ENCODE results near the gene LRRC10B.

LRRC10B gene

GRCh38 chr11:61547246-61547645 is 38.7 kb downstream of the LRRC10B start:
- TF ChIP-seq EZH2phosphoT487 (IDR thresholded peaks at IDR 0.05; ENCODE audit: low read depth): no peak
- TF ChIP-seq, protein P1, sequence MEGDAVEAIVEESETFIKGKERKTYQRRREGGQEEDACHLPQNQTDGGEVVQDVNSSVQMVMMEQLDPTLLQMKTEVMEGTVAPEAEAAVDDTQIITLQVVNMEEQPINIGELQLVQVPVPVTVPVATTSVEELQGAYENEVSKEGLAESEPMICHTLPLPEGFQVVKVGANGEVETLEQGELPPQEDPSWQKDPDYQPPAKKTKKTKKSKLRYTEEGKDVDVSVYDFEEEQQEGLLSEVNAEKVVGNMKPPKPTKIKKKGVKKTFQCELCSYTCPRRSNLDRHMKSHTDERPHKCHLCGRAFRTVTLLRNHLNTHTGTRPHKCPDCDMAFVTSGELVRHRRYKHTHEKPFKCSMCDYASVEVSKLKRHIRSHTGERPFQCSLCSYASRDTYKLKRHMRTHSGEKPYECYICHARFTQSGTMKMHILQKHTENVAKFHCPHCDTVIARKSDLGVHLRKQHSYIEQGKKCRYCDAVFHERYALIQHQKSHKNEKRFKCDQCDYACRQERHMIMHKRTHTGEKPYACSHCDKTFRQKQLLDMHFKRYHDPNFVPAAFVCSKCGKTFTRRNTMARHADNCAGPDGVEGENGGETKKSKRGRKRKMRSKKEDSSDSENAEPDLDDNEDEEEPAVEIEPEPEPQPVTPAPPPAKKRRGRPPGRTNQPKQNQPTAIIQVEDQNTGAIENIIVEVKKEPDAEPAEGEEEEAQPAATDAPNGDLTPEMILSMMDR (IDR thresholded peaks at IDR 0.05; ENCODE audit: low read depth, low read length): no peak
- Histone ChIP-seq H3K9ac (ENCODE audit: low read length) (no peak overlapping the region), H3K4me3 (ENCODE audit: low read length) (no peak overlapping the region), H3K4me2 (ENCODE audit: low read length) (no peak overlapping the region), H3K4me1 (ENCODE audit: low read length) (peaks cover 2% of the 10 kb centered on the region; the same call in 1 of the 2 replicates), H3K27me3 (ENCODE audit: low read depth, low read length) (peaks cover 9% of the 10 kb centered on the region; the same call in 1 of the 2 replicates), H2AFZ (ENCODE audit: low read depth, low read length) (no peak overlapping the region), H3K36me3 (replicated peaks; ENCODE audit: low read depth, low read length) (no peaks in the 10 kb centered on the region), H4K20me1 (ENCODE audit: insufficient read depth, low read length) (no peaks in the 10 kb centered on the region), H3K27ac (ENCODE audit: low read length) (no peak overlapping the region), H3K79me2 (ENCODE audit: low read length) (no peaks in the 10 kb centered on the region), H3K9me3 (ENCODE audit: insufficient read depth, low read length) (no peaks in the 10 kb centered on the region)

DNA sequence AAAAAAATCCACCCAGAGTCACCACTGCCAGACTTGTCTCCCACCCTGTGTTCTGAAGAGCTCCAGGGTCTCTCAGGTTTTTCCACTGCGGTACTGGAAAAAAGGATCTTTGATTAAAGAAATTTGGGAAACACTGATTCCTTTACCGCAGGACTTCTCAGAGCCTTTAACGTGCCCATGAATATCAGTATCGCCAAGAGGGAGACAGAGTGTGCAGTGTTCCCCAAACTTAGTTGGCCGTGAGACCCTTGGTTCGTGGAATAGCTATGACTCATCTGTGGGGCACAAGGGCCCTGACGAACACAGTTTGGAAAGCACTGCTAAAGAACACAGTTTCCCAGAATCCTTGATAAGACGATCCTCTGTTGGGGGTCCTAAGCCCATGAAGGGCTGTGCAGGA is 40.6 kb downstream of the LRRC10B start:
- H3K27me3 ChIP-seq (ENCODE audit: low read depth, low read length): peaks cover 22% of the 10 kb centered on the region
- H3K4me1 ChIP-seq (ENCODE audit: low read length): peaks cover 2% of the 10 kb centered on the region; the same call in 1 of the 2 replicates
- no peaks in the 10 kb centered on the region for H3K9me3 ChIP-seq (ENCODE audit: insufficient read depth, low read length)
- no peak overlapping the region for H3K9ac ChIP-seq (ENCODE audit: low read length)
- H3K4me3 ChIP-seq (ENCODE audit: low read length): no peak overlapping the region
- H3K27ac ChIP-seq (ENCODE audit: low read length): no peak overlapping the region
- H3K36me3 ChIP-seq (replicated peaks; ENCODE audit: low read depth, low read length): no peaks in the 10 kb centered on the region
- no peak overlapping the region for H3K4me2 ChIP-seq (ENCODE audit: low read length)
- TF ChIP-seq EZH2phosphoT487 (IDR thresholded peaks at IDR 0.05; ENCODE audit: low read depth): no peak
- TF ChIP-seq, protein P1 (IDR thresholded peaks at IDR 0.05; ENCODE audit: low read depth, low read length): no peak
- no peaks in the 10 kb centered on the region for H4K20me1 ChIP-seq (ENCODE audit: insufficient read depth, low read length)
- no peaks in the 10 kb centered on the region for H3K79me2 ChIP-seq (ENCODE audit: low read length)
- H2AFZ ChIP-seq (ENCODE audit: low read depth, low read length): no peak overlapping the region

DNA sequence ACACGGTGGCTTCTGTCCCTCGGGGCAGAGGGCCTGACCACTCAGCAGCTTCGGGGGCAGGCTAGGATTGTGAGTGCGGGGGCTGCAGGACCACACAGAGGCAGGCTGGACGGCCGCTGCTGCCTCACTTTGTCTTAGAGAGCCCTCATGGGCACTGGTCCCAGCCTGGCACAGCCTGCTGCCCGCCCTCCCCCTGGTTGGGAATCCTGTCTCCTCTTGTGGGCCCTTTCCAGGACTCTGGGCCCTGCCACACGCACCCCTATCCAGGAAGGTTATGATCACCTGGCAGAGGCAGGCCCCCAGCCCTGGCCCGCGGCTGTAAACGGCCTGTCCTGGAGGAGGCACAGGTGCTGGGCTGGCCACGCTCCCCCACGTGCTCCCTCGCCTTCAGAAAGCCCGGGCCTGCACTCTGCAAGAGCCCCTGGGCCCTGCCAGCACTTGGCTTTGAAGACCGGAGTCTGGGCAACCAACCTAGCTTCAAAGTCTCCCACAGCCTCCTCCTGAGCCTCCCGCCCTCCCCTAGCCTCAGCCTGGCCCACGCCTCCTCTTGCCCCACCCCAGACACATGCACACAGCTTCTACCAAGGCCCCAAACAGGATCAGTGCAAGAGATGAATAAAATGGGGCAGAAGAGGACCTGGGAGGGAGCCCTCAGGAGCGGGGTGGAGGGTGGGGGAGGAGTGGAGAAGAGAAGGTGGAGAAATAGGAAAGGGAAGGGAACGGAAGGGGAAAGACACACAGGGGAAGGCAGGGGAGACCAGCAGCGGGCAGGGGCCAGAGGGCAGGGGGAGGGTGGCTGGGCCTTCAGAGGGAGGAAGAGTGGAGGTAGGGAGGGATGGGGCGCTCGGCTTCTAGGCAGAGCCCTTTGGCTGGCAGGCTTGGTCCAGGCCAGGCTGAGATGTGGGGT is 41.4 kb downstream of the LRRC10B start:
- no peak overlapping the region for H2AFZ ChIP-seq (ENCODE audit: low read depth, low read length)
- H3K36me3 ChIP-seq (replicated peaks; ENCODE audit: low read depth, low read length): no peaks in the 10 kb centered on the region
- H3K4me3 ChIP-seq (ENCODE audit: low read length): no peak overlapping the region
- H3K4me2 ChIP-seq (ENCODE audit: low read length): no peak overlapping the region
- peaks cover 24% of the 10 kb centered on the region for H3K27me3 ChIP-seq (ENCODE audit: low read depth, low read length)
- no peak overlapping the region for H3K27ac ChIP-seq (ENCODE audit: low read length)
- peaks cover 2% of the 10 kb centered on the region; the same call in 1 of the 2 replicates for H3K4me1 ChIP-seq (ENCODE audit: low read length)
- no peaks in the 10 kb centered on the region for H4K20me1 ChIP-seq (ENCODE audit: insufficient read depth, low read length)
- no peaks in the 10 kb centered on the region for H3K9me3 ChIP-seq (ENCODE audit: insufficient read depth, low read length)
- H3K79me2 ChIP-seq (ENCODE audit: low read length): no peaks in the 10 kb centered on the region
- H3K9ac ChIP-seq (ENCODE audit: low read length): no peak overlapping the region
- TF ChIP-seq, protein P1 (IDR thresholded peaks at IDR 0.05; ENCODE audit: low read depth, low read length): no peak
- TF ChIP-seq EZH2phosphoT487 (IDR thresholded peaks at IDR 0.05; ENCODE audit: low read depth): no peak

DNA sequence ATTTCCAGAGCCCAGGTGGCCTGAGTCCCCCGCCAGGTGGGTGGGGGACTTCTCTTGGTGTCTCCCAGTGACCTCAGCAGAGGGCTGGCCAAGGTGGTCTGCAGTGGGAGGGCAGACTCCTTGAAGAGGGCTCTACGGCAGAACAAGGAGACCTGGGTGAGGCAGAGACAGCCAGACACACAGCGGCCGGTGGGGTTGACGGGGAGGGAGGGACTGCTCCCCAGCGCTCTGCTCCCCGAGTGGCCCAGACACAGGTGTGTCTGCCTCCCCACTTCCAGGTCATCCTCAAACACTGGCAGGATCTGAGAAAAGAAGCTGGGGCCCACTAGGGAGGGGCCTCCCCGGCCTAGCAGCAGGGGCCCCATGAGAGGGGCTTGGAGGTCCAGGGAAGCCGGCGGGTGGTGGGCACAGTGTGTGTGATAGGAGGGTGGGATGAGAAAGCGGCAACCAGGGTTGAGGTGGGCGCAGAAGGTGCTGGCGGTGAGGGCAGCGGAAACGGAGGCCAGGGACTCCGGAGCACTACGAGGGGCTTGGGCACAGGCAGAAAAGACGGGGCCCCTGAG is 42.2 kb downstream of the LRRC10B start:
- Histone ChIP-seq H2AFZ (ENCODE audit: low read depth, low read length) (no peak overlapping the region), H3K36me3 (replicated peaks; ENCODE audit: low read depth, low read length) (no peaks in the 10 kb centered on the region), H3K4me2 (ENCODE audit: low read length) (no peak overlapping the region), H3K27me3 (ENCODE audit: low read depth, low read length) (peaks cover 24% of the 10 kb centered on the region), H3K27ac (ENCODE audit: low read length) (no peak overlapping the region), H3K4me3 (ENCODE audit: low read length) (no peak overlapping the region), H3K9me3 (ENCODE audit: insufficient read depth, low read length) (no peaks in the 10 kb centered on the region), H4K20me1 (ENCODE audit: insufficient read depth, low read length) (no peaks in the 10 kb centered on the region), H3K4me1 (ENCODE audit: low read length) (peaks cover 2% of the 10 kb centered on the region; the same call in 1 of the 2 replicates), H3K79me2 (ENCODE audit: low read length) (no peaks in the 10 kb centered on the region), H3K9ac (ENCODE audit: low read length) (no peak overlapping the region)
- TF ChIP-seq EZH2phosphoT487 (IDR thresholded peaks at IDR 0.05; ENCODE audit: low read depth): no peak
- TF ChIP-seq, protein P1 (IDR thresholded peaks at IDR 0.05; ENCODE audit: low read depth, low read length): no peak

All from OCI-LY3 (cell line).